ENCODE data around the gene MBNL1. TPM values are rescaled to one million over a fixed set of nuclear protein-coding genes. Genes with fewer than 3 reads are reported as not detected.

The MBNL1 gene
- total RNA-seq, 1 experiment from 2014 or later, result 200 TPM

GRCh38 chr3:152446495-152446894 is 177.8 kb downstream of the MBNL1 start:
- no TSS peak for BruUV-seq (replicated peaks)
- ATAC-seq (no peak), DNase-seq (ENCODE audit: low read depth, low spot score) (no peak)
- no peaks in the 10 kb centered on the region for H3K9me2 ChIP-seq (ENCODE audit: insufficient read depth)
- no peaks in the 10 kb centered on the region for H3K9me3 ChIP-seq (ENCODE audit: control insufficient read depth in 1 of 2, insufficient read depth in 1 of 2, low read depth in 1 of 2, low read length in 2 of 2)
- H3K27me3 ChIP-seq (ENCODE audit: insufficient read depth, low read length), result no peaks in the 10 kb centered on the region
- H3K4me1 ChIP-seq (ENCODE audit: control insufficient read depth in 1 of 2, insufficient read depth in 2 of 2, low read length in 2 of 2), result peaks cover 8 to 12% of the 10 kb centered on the region in 2 experiments; a peak in 3 of 4 replicates
- H4K20me1 ChIP-seq (ENCODE audit: insufficient read depth), result peaks cover 13% of the 10 kb centered on the region; the same call in 1 of the 2 replicates
- RAD21 ChIA-PET (ENCODE audit: low non-redundant PET in 1 of 2, low total read pairs in 2 of 2, uncharacterized antibody in 2 of 2, unreplicated experiment in 2 of 2), result no interaction called here
- H3K36me3 ChIP-seq (ENCODE audit: control insufficient read depth in 1 of 2, insufficient read depth in 2 of 2, low read length in 2 of 2), result peaks cover 8 to 11% of the 10 kb centered on the region in 2 experiments
- CTCF ChIA-PET, result no interaction called here
- intact Hi-C loops (cut with micrococcal nuclease), result no loop called here
- H3K79me2 ChIP-seq (ENCODE audit: insufficient read depth, low read length), result peaks cover 71% of the 10 kb centered on the region
- H3K4me3 ChIP-seq (replicated peaks in 1 of 2; ENCODE audit: low read depth in 1 of 2, low read length in 2 of 2), result no peak overlapping the region
- no peak overlapping the region for H3K27ac ChIP-seq (ENCODE audit: low read depth, low read length)
- H2AFZ ChIP-seq (ENCODE audit: low read depth, low read length, poor library complexity, severe bottlenecking), result no peak overlapping the region
- no peak overlapping the region for H3K9ac ChIP-seq (ENCODE audit: low read length)
- POLR2A ChIA-PET, result no interaction called here
- no peak overlapping the region for H3K4me2 ChIP-seq (ENCODE audit: low read length)
- TF ChIP-seq RAD21 (IDR thresholded peaks at IDR 0.05; ENCODE audit: low read depth), result no peak
- no peak for TF ChIP-seq POLR2AphosphoS5 (IDR thresholded peaks at IDR 0.05; ENCODE audit: low read depth, low read length)
- no peak for TF ChIP-seq EZH2phosphoT487 (IDR thresholded peaks at IDR 0.05; ENCODE audit: borderline replicate concordance)
- TF ChIP-seq POLR2A (IDR thresholded peaks at IDR 0.05; ENCODE audit: borderline replicate concordance, extremely low read depth, insufficient read depth, insufficient read length), result no peak
- no peak for TF ChIP-seq YY1 (IDR thresholded peaks at IDR 0.05; ENCODE audit: extremely low read depth, insufficient replicate concordance, low read depth, low read length)
- TF ChIP-seq ZBTB33 (IDR thresholded peaks at IDR 0.05; ENCODE audit: extremely low read depth, insufficient replicate concordance, low read length), result no peak
- TF ChIP-seq TCF7L2 (IDR thresholded peaks at IDR 0.05; ENCODE audit: borderline replicate concordance, extremely low read depth, insufficient read depth, insufficient read length), result no peak
- TF ChIP-seq, protein P1, sequence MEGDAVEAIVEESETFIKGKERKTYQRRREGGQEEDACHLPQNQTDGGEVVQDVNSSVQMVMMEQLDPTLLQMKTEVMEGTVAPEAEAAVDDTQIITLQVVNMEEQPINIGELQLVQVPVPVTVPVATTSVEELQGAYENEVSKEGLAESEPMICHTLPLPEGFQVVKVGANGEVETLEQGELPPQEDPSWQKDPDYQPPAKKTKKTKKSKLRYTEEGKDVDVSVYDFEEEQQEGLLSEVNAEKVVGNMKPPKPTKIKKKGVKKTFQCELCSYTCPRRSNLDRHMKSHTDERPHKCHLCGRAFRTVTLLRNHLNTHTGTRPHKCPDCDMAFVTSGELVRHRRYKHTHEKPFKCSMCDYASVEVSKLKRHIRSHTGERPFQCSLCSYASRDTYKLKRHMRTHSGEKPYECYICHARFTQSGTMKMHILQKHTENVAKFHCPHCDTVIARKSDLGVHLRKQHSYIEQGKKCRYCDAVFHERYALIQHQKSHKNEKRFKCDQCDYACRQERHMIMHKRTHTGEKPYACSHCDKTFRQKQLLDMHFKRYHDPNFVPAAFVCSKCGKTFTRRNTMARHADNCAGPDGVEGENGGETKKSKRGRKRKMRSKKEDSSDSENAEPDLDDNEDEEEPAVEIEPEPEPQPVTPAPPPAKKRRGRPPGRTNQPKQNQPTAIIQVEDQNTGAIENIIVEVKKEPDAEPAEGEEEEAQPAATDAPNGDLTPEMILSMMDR (IDR thresholded peaks at IDR 0.05 in 2 of 3, conservative IDR thresholded peaks at IDR 0.05 in 1 of 3; ENCODE audit: borderline replicate concordance in 1 of 3, insufficient read depth in 1 of 3, low read depth in 2 of 3, low read length in 2 of 3), result no peak
- TF ChIP-seq EGR1 (IDR thresholded peaks at IDR 0.05; ENCODE audit: low read depth), result no peak
- TF ChIP-seq, protein P2, sequence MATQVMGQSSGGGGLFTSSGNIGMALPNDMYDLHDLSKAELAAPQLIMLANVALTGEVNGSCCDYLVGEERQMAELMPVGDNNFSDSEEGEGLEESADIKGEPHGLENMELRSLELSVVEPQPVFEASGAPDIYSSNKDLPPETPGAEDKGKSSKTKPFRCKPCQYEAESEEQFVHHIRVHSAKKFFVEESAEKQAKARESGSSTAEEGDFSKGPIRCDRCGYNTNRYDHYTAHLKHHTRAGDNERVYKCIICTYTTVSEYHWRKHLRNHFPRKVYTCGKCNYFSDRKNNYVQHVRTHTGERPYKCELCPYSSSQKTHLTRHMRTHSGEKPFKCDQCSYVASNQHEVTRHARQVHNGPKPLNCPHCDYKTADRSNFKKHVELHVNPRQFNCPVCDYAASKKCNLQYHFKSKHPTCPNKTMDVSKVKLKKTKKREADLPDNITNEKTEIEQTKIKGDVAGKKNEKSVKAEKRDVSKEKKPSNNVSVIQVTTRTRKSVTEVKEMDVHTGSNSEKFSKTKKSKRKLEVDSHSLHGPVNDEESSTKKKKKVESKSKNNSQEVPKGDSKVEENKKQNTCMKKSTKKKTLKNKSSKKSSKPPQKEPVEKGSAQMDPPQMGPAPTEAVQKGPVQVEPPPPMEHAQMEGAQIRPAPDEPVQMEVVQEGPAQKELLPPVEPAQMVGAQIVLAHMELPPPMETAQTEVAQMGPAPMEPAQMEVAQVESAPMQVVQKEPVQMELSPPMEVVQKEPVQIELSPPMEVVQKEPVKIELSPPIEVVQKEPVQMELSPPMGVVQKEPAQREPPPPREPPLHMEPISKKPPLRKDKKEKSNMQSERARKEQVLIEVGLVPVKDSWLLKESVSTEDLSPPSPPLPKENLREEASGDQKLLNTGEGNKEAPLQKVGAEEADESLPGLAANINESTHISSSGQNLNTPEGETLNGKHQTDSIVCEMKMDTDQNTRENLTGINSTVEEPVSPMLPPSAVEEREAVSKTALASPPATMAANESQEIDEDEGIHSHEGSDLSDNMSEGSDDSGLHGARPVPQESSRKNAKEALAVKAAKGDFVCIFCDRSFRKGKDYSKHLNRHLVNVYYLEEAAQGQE (IDR thresholded peaks at IDR 0.05; ENCODE audit: low read depth), result no peak
- TF ChIP-seq ATF3 (IDR thresholded peaks at IDR 0.05), result no peak
- no peak for TF ChIP-seq JUND (IDR thresholded peaks at IDR 0.05)
- TF ChIP-seq FOSL1 (IDR thresholded peaks at IDR 0.05; ENCODE audit: low read depth), result no peak
- no peak for TF ChIP-seq ZFX (IDR thresholded peaks at IDR 0.05)
- TF ChIP-seq SIN3A (IDR thresholded peaks at IDR 0.05; ENCODE audit: low read depth), result no peak
- TF ChIP-seq CBX3 (IDR thresholded peaks at IDR 0.05; ENCODE audit: low read depth), result no peak
- TF ChIP-seq EZH2 (IDR thresholded peaks at IDR 0.05), result no peak
- TF ChIP-seq CEBPB (IDR thresholded peaks at IDR 0.05; ENCODE audit: low read depth), result no peak
- no peak for TF ChIP-seq ZNF274 (IDR thresholded peaks at IDR 0.05; ENCODE audit: low read depth, low read length)
- TF ChIP-seq ELF1 (IDR thresholded peaks at IDR 0.05; ENCODE audit: borderline replicate concordance, low read depth), result no peak
